ENCODE data around the gene CD9. TPM values are rescaled to one million over a fixed set of nuclear protein-coding genes. Genes with fewer than 3 reads are reported as not detected.
"Not testable (repeated sequence)": the region's sequence is repeated elsewhere in the genome, so short reads cannot be mapped to it uniquely, and the experiment has no call there.

Gene CD9
- total RNA-seq, 1 donor from 2014 or later = 10.6 TPM

DNA sequence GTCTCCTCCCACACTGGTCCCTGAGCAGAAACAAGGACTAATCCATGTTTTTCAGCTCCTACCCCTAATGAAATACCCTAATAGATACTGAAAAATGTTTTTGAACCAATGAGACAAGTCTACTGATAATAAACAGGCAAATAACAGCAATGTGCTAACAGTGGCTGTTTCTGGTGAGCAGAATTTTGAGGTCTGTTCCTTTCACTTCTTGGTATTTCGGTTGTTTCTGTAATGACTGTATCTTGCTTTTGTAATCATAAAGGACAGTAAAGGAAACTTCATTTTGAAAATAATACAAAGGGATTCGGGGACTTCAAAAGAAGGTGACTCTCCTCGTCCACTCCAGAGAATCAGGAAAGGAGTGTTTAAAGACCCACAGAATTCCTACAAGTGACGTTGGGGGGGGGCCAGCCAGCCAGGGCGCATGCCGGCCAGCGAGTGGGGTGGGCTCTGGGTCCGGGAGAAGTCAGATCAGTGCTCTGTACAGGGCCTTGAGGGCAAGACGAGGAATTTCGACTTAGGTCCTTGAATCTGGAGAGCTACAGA lies 1.1 kb upstream of the CD9 start:
- intact Hi-C loops (cut with micrococcal nuclease) = loop anchor here (10.0 kb wide), 1 partner anchor 124 kb away; no protein-coding TSS in a partner anchor

DNA sequence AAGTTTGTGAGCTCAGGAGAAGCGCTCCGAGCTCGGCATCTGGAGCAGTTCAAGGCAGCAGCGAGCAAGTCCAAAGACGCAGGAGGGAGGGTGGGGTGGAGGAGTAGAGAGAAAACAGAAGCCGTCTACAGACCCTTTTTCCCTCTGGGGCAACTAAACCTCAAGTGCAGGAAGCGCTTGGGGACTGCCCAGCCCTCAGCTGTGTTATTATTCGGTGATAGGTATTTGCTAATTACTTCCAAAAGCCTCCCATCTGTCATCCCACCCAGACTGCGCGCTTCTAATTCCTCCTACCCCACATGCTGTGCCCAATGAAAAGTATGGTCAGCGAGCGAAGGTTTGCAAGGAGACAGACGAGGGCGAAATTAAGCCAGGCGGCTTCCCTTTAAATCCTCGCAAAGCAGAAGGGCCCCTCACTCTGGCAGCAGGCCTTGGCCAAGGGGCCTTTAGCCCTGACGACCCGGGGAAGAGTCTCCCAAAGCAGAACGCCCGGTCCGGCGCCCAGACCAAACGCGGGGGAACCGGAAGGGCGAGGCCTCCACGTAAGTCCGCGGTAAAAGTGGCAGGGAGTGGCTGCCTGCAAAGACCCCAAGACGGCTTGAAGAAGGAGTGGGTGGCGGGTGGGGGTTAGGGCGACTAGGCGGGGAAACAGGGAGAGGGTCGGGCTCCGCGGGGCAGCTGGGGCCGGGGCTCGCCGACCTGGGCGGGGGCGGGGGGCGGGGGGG lies 507 bp upstream of the CD9 start:
- intact Hi-C loops (cut with micrococcal nuclease) = loop anchor here (5.0 to 10.0 kb wide), 2 partner anchors 125 to 163 kb away; no protein-coding TSS in a partner anchor

DNA sequence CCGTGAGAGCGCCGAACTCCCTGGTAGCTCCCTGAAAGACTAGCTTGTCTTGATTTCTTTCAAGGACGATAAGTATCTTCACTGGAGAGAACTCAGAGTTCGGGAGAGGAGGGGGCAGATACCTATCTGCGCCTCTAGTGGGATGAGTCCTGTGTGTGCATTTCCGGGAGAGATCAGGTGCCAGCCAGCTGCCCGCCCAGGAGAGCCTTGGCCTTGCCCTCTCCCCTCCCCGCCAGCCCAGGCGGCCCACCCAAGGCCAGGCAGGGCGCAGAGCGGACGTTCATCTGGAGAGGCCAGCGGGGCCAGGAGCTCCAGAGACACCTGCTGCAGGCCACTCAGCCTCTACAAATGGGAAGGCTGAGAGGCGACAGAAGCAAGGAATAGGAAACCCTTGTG lies 1.0 kb downstream of the CD9 start:
- intact Hi-C loops (cut with micrococcal nuclease) = loop anchor here (5.0 kb wide), 1 partner anchor 161 kb away; no protein-coding TSS in a partner anchor

DNA sequence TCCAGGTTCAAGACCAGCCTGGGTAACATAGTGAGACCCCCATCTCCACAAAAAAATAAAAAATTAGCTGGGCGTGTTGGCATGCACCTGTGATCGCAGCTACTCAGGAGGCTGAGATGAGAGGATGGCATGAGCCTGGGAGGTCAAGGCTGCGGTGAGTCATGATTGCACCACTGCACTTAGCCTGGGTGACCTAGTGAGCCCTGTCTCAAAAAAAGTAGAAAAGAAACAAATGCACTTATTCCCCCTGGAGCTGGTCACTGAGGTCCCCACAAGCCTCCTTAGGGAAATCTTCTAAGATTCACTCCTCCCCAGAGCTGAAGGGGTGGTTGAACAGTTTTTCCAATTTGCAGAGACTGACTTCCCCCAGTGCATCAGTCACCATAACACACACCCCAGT lies 1.6 kb downstream of the CD9 start:
- intact Hi-C loops (cut with micrococcal nuclease) = loop anchor here (5.0 kb wide), 1 partner anchor 160 kb away; no protein-coding TSS in a partner anchor

DNA sequence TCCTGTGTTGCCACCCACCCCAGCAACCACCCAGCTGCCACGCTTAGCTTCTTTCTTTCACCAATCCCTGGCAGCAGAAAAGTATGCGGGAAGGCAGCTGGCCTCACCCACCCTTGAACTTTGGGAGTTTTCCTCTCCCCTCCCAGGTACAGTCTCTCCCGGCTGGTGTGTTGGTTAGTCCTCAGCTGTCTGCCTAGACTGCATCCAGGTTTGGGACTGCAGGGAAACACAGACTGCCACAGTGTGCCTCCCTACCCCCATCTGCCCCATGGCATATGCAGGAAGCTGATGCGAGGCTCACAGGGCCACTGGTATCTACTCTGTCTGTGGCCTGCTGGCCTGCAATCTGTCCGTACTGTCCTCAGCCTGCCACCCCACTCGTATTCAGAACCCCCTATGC lies 2.1 kb downstream of the CD9 start:
- intact Hi-C loops (cut with micrococcal nuclease) = loop anchor here (5.0 kb wide), 1 partner anchor 160 kb away; no protein-coding TSS in a partner anchor

DNA sequence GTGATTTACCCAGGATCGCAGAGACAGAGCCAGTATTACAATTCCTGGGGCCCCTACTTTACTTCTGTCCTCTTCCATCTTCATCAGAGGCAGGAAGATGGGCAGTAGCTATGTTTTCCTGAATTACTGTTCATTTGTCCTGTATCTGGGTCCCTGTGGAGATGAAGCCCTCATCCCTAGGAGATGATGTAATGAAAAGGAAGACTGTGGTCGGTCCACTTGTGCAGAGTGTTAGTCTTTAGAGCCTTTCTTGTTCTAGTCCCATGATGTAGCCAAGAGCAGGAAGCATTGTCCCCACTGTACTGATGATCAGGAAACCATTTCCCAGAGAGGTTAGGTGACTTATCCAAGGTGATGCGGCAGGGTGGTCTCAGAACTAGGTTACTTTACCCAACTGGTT lies 2.6 kb downstream of the CD9 start:
- intact Hi-C loops (cut with micrococcal nuclease) = loop anchor here (5.0 kb wide), 1 partner anchor 159 kb away; no protein-coding TSS in a partner anchor

DNA sequence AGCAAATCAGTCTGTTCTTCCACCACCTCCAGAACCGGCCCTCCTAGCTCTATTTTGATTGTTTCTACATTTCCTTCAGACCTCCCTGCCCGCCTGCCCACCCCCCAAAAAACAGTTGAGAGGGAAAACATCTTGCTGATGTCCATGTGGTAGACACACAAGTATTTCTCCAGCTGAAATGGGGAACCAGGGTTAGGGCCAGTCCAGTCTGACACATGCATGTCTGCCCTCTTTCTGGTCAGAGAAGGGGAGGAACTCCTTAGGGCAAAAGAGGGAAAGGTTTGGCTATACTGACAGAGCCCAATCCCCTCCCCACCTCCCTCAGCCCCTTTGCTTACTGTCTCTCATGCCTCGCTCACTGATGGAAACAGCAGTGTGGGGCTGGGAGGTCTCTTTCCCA lies 3.4 kb downstream of the CD9 start:
- intact Hi-C loops (cut with micrococcal nuclease) = loop anchor here (5.0 kb wide), 1 partner anchor 159 kb away; no protein-coding TSS in a partner anchor

DNA sequence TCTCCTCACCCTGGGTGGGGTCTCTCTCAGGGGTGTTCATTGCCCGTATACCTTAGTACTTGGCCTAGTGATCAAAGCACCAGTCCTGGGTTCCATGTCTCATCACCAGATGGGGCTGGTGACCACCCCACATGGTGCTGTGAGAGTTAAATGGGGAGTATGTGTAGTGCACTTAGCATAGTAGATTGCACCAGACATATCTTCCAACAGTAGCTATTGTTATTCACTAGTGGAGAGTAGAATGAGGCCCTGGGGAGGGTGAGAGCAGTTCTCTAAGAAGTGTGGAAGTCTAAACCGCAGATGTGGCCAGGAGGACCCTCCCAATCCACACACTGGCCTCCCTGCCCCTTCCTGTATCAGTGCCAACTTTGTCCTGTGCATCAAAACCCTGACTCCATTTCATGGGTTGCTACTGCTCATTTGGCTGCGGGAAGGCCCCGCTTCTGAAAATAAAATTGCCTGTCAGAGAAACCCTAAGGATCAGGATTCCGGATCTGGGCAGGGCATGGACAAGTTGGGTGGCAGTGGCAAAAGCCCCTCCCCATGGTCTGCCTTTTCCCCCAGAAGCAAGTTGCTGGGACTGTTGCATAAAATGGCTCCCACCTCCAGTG lies 4.4 kb downstream of the CD9 start:
- intact Hi-C loops (cut with micrococcal nuclease) = loop anchor here (5.0 kb wide), 1 partner anchor 158 kb away; no protein-coding TSS in a partner anchor

DNA sequence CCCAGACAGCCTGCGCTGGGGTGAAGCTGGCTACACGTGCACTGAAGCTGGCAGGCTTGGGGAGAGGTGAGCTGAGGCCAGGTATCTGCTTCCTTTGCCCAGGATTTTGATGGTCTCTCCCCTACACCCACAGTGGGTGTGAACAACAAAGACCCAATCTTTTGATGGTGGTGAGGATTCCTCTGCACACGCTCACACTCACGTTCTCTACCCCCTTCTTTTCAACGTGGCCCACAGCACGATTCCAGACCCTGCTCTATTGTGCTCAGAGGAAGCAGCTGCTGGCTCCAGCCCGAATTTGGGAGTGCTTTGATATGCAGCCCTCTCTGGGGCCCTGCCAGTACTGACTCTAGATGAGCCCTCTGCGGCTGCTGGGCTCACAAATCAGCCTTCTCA lies 4.9 kb downstream of the CD9 start:
- intact Hi-C loops (cut with micrococcal nuclease) = no loop called here

DNA sequence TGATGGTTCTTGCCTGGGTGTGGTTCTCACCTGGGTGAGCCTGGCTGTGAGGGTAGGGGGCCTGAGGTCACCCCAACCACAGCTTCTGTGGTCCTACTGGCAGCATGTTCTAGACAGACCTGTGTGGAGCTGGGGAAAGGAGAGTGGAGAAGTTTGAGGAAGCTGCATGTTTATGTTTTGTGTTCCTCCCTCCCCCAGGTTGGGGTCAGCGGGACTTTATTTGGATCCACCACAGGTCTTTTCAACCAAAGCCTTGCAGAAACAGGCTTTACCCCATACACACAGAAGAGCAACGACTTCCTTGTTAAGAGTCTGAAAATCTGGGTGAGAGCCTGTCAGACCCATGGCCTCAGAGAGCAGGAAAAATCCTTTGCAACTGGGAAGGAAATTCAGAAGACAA lies 5.6 kb downstream of the CD9 start:
- intact Hi-C loops (cut with micrococcal nuclease) = no loop called here

DNA sequence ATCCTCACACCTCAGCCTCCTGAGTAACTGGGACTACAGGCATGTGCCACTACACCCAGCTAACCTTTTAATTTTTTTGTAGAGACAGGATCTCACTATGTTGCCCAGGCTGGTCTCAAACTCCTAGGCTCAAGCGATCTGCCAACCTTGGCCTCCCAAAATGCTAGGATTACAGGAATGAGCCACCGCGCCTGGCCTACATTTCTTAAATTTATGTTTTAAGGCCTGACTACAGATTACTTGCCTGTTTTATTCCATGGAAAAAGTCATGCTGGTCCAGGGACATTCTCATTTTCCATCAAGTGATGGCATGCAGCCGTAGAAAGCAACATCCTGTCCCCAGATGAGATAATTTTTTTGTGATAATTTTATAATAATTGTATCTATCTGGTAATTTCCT lies 6.1 kb downstream of the CD9 start:
- intact Hi-C loops (cut with micrococcal nuclease) = no loop called here

DNA sequence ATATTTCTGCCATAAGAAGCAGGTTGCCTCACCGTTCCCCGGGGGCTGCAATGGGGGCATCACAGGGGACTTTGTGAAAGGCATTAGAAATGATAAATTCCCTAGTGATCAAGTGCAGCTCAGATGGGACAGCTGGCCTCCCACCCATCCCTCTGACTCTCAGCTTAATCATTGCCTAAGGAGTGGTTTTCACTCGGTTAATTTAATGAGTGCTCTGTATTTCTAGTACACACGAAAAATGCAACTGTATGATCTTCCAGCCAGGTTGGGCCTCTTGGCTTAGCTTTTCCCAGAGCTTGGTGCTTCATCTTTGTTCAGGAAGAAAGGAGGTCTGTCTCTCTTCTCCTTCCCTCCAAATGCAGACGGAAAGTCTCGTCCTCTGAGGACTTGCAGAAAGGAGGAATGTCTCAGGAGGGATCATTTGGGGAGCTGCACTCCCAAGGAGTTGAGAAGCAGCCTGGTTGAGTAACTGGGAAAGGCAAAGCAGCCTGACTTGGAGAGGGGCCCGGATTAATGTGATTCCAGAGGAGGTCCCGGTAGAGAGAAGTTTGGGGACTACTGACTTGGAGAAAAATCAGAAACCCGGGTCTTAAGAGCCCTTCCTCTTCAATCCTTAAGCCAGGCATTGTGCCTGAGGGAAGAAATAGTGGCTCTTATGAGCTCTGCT lies 7.2 kb downstream of the CD9 start:
- intact Hi-C loops (cut with micrococcal nuclease) = no loop called here

DNA sequence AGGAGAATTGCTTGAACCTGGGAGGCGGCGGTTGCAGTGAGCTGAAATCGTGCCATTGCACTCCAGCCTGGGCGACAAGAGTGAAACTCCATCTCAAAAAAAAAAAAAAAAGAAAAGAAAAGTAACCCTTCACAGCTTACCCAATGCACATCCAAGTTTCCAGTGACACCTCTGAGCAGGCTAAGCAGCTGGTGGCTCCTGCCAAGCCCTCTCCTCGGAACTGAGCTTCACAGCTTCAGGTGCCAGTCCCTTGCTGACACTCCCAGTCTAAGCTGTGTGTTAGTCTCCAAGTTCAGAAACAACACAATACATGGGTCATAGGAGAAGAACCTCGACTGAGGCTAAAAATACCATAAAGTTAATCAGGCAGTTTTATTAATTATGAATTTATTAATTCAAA lies 7.9 kb downstream of the CD9 start:
- intact Hi-C loops (cut with micrococcal nuclease) = no loop called here

DNA sequence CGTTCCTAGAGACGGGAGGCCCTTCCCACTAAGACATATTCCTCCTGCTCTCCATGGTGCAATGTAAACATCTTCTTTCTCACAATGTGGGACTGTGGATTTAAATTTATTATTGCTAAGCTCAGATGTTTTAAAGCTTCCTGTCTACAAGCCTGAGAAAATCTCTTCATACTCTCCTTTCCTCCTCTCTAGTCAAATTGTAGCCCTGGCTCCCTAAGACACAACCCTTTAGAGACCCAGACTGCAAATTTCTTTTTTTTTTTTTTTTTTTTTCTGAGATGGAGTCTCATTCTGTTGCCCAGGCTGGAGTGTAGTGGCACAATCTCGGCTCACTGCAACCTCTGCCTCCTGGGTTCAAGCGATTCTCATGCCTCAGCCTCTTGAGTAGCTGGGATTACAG lies 9.2 kb downstream of the CD9 start:
- intact Hi-C loops (cut with micrococcal nuclease) = not testable (repeated sequence)

DNA sequence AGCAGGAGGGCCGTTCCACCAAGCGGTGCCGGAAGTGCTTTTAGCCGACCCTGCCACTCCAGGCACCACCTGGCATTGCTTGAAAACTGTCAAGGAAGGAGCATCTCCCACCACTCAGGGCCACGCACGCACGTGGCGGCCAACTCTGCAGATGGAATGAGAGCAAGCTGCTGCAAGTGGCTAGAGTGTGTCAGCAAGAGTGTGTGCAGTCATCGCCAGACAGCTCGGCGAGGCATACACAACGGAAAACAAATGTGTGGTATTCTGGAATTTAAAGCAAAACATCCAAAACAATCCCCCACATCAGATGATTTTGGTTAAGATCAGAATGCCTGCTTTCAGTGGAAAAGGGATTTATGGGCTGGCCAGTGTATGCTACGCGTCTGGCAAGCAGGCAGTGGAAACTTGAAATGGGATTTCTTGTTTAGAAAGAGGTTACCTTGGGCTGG lies 11.2 kb downstream of the CD9 start:
- intact Hi-C loops (cut with micrococcal nuclease) = no loop called here

DNA sequence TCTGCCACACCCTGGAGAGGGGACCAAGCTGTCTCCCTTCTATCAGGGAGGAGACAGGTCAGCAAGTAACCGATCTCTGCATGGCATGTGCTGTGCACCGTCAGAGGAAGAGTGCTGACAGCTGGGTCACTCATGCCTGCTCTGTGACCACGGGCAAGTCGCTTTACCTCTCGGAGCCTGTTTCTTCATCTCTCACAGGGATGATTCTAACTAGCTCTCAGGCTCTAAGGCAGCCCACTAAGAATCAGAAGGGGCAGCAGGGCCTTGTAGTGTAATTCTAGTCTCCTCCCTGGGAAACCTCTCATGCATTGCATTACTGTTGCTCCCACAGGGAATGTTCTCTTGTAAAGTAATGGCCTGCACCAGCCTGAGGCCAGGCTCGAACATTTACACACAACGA lies 11.9 kb downstream of the CD9 start:
- intact Hi-C loops (cut with micrococcal nuclease) = no loop called here

DNA sequence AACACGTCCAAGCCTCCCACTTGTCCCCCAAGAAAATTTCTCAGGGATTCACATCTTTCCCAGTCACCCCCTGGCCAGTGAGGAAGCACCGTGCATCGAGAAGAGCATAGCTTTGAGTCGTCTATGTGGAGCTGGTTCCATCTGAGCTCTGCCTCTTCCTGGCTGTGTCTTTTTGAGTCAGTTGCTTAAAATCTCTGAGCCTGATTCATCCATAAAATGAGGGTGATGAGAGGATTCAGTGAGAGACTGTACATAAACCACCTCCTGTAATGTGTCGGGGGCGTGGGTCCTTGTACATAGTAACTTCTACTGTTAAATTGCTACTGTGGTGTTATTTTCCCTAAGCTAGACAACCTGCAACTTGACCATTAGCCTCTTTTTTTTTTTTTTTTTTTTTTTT lies 13.8 kb downstream of the CD9 start:
- intact Hi-C loops (cut with micrococcal nuclease) = no loop called here

DNA sequence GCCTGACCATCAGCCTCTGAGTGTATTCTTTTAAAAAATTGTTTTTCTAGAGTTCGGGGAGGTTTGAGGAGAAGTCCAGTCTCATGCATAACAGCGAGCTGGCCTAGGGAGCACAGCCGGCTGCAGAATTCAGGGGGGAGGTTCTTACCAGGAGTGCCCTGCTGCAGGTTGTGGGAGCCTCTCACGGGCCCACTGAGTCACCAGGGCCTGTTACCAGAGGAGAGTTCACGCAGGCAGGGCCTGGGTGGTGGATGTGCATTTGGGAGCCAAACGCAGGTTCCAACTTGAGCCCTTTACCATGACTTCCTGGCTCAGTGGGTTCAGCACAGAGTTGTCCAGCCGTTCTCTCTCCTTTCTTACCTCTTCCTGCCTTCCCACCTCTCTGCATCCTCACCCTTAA lies 14.4 kb downstream of the CD9 start:
- intact Hi-C loops (cut with micrococcal nuclease) = no loop called here

DNA sequence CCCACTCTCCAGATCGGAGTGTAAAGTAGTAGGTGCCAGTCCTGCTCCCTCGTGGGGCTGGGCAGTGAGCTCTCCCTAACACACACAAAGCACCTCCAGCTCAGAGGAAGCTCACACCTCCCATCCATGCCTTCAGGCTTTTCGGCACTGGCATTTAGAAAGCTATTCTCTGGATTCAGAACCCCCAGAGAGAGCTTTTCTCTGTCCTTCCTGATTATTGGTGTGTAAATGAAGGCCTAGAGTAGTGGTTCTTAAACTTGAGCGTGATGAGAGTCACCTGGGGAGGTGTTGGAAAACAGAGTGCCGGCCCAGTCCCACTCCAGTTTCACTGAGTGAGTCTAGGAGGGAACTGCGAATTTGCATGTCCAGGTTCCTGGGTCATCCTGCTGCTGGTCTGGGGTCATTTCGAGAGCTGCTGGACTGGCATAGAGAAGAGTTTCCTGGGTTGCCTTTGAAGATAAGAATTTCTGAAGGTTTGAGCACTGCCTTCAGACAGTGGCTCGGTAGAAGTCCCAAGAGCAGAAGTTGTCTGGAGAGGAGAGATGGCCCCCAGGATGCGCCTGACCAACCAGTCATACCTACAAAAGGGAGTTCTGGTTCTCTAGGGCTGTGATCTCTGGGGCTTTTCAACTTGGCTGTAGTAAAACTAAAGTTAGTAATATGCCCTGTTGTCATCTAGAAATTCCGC lies 15.1 kb downstream of the CD9 start:
- intact Hi-C loops (cut with micrococcal nuclease) = no loop called here

DNA sequence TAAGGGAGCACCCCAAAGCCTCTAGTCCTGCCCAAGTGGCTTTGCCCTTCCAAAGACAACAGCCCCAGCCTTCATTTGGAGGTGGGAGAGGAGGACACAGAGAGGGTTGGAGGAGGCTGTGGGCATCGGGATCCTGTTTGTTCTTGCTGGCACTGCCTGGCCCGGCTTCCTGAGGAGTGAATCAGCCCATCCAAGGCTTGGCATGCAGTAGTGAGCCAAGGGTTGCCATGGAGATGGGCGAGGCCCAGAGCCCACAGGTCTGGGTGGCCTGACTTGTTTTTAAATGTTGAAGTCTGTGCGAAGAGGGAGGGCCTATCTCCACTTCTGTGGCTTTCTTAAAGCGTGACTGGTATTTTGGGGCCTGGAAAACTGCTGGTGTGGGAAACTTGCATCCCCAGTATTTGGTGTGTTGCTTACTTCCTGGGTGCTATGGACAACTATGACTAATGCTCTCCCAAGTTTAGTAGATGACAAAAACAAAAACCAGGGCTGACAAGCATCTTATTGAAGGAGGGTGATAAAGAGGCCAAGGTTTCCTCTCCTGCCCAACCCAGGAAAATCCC lies 15.8 kb downstream of the CD9 start:
- intact Hi-C loops (cut with micrococcal nuclease) = no loop called here

DNA sequence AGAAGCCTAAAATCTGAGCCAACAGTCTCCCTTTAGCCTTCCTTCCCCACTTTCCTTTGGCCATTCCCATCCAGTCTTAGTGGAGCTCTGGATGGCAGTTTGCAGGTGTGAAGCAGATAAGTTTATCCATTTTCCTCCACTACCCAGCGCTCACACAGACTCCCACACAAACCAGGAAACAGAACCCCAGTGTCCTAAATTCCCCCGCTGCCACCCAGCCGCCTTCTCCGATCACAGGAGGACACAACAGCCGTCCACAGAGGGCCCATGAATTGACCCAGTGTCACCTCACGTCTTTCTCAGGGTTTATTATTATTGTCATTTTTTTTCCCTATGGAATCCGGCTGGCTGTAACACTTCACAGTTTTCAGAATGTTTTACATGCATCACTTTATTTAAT lies 16.4 kb downstream of the CD9 start:
- intact Hi-C loops (cut with micrococcal nuclease) = no loop called here
